IMR-90 (cell line): ENCODE results near the gene DPYD.

ENCODE experiments used
- BHLHE40 ChIP-seq: fragments of 150-350 bp; IDR thresholded peaks from 2 replicates; pipeline ENCODE4 v1.6.1; 2016; ENCODE audit warnings: mild to moderate bottlenecking, low read depth, low read length
- CTCF ChIP-seq: conservative IDR thresholded peaks from 2 replicates; pipeline ENCODE4 v1.5.1; 2012; ENCODE audit warnings: mild to moderate bottlenecking, low read depth, low read length, improper control_type of control experiment
- POLR2A ChIP-seq: IDR thresholded peaks from 2 replicates; pipeline ENCODE4 v1.6.1; 2012; ENCODE audit warnings: mild to moderate bottlenecking, low read depth, low read length
- RAD21 ChIP-seq: IDR thresholded peaks from 2 replicates; pipeline ENCODE4 v1.6.1; 2012; ENCODE audit warnings: low read length, improper control_type of control experiment
- SMC3 ChIP-seq: fragments of 150-350 bp; IDR thresholded peaks from 2 replicates; pipeline ENCODE4 v1.6.1; 2016; ENCODE audit warnings: low read depth, mild to moderate bottlenecking, antibody characterized with exemption, low read length, moderate library complexity

GRCh38 chr1:97372531-97372930 lies 548.3 kb downstream of the DPYD start:
- TF ChIP-seq CTCF (no peak), SMC3 (no peak), BHLHE40 (no peak), POLR2A (no peak), RAD21 (no peak)
